CD4-positive, alpha-beta T cell treated with Interleukin-21 for 1 hour (primary cell): ENCODE measurements around the gene GLCCI1.
A peak's percentile ranks its signal among the peaks of the same experiment; 100 is the strongest.

Experiments used
- DNase-seq: peaks from one replicate; pipeline ENCODE4 v3.0.0-alpha.2; 2020

GLCCI1 gene

DNA sequence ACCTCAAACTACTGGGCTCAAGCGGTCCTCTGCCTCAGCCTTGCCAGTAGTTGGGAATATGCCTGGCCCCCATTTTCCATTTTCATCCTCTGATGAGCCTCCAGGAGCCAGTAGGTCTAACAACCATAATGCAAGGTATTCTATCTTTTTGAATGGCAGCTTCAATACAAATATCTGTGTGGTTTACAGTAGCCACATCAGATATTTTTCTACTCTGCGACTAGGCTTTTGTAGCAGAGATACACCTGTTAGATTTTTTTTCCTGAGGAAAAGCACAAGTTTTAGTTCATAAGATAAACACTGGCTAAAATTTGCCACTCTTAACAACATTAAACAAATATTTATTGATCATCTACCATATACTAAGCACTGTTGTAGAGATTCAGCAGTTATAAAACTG is 3.9 kb upstream of the GLCCI1 start:
- DNase-seq = no peak

DNA sequence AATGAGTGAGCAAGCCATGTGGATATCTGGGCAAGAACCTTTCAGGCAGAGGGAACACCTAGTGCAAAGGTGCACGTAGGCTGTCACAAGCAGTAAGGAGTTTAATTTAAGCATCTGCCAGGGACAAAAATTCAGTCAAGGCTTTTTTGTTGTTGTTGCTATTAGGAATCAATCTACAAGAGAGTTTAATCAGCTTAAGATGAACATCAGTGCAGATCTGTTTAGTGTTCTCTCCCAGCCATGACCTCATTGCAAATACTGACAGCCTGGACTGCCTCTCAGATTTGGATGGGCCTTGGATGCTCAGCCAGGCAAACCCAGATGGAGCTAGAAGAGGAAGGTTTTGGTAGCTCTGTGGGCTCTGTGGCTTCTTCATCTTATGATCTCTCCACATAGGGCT is 3.3 kb upstream of the GLCCI1 start:
- no peak for DNase-seq

DNA sequence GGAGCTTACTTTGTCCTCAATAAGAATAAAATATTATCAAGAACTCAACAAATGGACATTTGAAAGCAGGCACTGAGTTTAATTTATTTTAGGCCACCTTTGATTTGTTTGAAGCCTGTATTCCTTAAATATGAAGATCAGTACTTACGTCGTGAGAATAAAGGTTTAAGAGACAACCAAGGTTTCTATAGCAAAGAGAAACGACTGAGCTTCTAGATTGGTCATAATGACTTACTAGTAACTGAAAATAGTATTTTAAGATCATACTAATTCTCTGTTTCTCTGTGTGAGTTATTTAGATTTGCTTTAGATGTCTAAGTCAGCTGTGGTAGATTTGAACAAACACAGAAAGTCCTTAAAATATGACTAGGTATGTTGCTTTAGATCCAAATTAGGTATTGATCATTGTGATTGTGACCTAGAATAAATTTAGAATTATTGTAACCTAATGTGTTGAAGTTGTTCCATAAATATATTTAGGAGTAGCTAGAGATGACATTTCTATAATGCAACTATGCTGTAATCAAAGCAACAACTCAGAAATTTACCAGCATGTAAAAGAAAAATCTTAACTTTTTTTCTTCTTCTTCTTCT is 2.4 kb upstream of the GLCCI1 start:
- DNase-seq = no peak

DNA sequence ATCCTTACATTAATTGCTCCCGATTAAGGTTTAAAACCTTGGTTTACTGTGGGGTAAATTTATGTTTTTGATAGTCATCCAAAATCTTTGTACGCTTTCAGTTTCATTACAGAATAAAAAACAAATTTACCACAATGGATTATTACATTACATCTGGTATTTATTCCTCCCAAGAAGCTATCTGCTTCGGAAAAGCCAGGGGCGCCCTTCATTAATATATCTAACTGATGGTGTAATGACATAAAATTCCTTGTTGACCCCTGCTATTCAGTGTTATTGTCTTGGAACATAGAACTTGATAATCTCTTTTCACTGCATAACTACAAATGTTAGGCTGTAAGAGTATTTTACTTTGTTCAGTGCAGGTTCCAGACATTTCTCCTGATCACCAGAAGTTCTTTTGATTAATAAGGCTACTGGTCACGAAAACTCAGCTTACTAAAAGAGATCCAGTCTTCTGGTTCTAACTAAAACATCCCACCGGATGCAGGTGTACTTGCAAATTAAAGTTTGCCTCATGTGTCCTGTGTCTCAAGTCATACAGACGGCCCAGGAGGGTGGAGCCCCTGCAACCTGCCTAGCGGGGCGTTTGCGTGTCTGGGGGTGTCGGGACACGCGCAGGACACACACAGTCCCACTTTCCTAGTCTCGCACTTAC is 581 bp upstream of the GLCCI1 start:
- DNase-seq = no peak

DNA sequence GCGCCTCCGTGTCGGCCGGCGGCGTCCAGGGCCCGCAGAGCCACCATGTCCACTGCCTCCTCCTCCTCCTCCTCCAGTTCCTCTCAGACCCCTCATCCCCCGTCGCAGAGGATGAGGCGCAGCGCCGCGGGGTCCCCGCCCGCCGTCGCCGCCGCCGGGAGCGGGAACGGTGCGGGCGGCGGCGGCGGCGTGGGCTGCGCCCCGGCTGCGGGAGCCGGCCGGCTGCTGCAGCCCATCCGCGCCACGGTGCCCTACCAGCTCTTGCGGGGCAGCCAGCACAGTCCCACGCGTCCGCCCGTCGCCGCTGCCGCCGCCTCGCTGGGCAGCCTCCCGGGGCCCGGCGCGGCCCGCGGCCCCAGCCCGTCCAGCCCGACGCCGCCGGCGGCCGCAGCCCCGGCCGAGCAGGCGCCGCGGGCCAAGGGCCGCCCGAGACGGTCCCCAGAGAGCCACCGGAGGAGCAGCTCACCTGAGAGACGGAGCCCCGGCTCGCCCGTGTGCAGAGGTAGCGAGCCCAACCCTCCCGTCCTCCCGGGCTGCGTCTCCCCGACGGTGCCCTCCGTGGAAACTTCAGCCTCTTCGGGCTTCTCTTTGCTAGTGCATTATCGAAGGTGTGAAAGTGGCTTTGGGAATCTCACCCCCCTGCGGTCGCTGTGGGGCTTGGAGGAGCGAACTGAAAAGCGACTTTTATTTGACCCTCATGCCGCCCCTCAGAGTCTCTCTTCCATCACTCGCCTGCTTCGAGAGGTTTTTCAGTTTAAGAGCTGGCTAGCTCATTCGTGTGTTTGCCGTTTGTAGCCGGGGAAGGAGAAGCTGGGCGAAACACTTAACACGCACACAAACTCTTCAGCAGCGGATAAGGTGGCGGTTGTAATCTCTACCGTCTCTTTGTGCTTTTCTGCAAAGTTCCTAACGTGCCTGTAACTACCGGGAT is 975 bp downstream of the GLCCI1 start:
- peak; percentile 52 for DNase-seq

DNA sequence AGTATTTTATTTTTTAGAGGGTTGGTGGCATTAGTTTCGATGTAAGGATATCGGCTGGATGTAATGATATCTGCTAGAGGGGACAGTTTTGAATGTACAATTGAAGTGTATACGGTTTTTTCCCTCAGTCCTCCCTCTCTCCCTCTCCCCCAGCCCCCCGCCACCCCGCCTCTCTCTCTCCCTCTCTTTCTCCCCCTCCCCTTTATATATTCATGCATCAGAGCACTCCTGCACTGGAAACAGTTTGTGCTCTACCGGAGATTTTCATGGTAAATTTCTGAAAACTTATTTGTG is 1.6 kb downstream of the GLCCI1 start:
- no peak for DNase-seq

DNA sequence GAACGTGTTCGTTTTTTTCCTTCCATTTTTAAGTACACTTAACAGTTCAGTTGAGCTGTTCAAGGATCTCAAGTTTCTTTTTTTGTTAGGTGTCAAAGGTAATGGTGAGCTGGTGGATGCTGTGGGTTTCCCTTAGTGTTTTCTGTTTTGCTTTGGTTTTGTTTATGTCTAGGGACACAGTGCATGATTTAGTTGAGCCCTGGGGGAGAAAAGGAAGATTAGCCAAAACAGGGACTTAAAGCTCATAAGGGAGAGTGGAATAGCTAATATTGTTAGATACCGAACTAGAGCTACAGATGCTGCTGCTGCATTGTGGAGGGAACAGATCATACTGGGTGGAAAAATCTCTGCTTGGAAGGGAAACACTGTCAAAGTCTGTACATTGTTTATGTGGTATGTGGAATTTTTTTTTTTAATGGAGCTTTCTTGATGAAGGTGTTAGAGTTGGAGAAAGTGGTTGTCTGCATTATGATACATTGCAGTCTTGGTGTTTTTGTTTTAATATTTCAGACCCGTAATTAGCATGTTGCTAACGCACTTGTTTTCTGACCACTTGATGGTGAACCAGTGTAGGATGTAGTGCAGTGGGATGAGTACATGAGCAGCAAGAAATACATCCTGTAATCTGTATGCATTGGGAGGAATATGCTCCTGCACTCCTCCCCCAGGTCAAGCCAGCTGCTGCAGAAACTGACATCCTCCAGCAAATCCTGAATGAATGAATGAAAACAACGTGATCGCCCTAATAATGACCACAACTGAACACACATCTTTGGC is 2.1 kb downstream of the GLCCI1 start:
- DNase-seq = peak; percentile 35

DNA sequence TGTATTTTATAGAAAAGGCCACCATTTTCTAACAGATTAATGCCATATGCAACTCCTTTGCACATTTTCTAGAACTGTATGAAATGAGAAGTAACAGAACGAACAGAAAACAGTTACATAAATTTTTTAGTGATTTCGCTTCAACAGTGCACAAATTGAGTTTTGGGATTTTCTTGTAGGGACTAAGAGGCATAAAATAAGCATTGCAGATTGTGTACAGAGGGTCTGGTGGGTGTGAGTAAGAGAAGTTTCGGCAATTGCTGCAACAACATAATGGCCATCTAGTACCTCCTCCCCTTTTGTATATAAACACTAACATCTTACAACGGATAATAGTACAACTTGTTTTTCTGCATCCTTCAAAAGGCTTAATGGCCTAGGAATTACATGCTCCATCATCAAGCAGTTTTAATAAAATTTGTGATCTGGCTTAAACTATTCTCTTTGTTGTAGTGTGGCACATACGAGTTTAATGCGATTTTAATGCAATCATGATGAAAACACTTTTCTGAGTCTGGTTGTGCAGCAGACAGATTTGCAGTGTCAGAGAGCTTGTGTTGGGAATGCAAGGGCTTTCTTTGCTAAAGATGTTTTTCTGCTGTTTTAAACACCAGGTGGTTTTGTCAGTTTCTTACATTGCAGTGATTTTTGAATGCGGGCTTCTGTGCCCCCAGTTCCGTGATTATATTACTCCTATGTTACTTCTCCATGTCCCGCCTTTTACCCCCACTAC is 2.9 kb downstream of the GLCCI1 start:
- DNase-seq = no peak

DNA sequence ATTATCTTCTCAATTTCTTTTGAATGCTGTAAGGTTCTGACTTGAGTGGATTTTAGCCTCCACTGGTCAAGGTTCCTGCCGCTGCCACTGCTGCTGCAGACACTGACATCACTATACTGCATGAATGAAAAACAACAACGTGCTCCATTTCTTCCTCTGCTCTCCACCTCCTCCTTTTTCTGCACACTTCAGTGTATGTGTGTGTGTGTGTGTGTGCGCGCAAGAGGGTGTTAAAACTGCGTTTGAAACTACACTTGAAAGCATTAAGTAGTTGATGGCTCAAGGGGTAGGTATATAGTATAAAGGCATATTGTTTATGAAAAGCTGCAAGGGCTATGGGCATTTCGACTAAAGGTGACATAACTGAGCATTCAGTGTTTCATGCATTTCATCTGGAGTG is 3.5 kb downstream of the GLCCI1 start:
- peak; percentile 47 for DNase-seq

DNA sequence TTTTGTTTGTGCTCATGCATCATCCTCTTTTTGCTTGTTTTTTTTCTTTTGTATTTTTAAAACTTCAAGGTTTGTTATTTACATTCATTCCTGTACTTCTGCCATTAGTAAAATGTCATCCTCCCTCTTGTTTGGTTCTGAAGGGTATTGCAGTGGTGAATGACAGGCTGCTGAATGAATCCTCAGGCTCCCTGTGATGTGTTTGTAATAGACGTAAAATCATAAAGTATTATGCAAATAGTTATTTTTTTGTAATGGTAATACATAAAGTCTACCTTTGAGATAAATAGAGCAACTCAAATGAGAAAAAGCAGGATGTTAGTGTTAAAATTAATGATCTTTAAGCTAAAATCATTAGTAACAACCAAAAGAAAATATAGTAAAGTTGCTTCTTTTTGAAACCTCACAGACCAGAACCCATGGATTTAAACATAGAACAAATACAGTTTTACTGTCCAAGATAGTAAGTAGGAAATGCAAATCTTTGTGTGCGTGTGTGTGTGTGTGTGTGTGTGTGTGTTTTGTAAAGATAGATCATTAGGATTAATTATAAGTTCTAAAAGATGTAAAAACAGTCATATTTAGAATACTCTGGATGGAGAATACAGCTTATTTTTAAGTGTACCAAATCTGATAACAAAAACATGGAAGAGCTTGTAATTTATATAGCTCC is 4.5 kb downstream of the GLCCI1 start:
- DNase-seq = no peak

DNA sequence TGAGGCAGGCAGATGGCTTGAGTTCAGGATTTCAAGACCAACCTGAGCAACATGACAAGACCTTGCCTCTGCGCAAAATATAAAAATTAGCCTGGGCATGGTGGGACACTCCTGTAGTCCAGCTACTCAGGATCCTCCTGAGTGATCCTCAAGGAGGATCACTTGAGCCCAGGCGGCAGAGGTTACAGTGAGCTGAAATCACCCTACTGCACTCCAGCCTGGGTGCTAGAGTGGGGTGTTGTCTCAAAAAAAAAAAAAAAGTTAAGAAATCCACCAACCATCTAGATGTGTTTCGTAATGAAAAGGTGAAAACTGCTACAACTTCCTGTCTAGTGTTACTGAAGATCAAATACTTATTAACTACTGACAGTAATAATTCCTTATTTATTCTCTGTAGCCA is 8.1 kb downstream of the GLCCI1 start:
- peak; percentile 34 for DNase-seq

DNA sequence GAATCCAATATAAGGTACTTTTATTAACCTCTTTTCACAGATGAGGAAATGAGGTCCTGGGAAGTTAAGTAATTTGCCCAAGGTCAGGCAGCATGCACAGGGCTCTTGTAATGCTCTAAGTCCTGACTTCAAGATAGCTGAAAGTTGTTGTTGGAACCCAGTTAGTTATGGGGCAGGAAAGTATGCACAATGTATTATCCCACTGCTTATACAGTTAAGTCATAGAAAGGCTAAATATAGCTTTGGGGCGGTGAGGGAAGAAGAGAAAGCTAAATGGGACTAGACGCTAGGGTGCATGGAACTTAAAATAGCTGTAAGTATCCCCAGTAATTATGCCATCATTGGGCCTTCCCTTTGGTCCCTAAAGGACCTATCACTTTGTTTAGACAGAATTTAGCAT is 9.2 kb downstream of the GLCCI1 start:
- DNase-seq = no peak

DNA sequence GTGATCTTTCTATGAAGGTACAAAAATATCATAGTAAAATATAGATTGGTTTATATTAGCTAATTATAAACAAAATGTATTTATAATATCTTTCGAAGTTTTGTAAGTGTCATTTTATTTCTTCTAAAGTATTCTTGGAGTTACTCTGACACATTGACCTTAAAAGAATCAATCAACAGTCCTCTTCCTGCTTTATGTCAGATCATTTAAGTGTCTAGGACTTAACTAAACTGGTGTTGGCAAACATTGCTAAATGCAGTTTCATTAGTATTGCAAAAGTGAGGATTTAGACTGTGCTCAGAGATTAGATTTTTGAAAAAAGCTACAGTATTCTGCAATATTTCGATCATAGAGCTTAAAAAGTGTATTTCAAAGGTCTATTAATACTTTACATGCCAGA is 10.3 kb downstream of the GLCCI1 start:
- no peak for DNase-seq

DNA sequence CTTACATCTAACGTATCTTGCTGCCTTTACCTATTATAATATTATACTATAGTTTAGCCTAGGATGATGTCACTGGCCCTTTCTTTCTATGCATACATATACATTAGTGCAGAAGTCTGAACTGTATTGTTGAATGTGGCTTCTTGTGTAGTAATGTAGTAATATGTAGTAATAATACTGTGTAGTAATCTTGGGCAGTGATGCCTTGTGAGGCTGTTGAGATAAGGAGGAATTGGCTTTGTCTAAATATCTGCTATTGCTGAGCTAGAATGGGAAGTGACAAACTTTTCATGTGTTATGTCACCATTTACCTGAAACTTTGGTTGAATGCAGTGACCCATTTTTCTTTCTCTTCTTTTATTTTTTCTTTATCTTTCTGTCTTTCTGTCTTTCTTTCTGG is 11.0 kb downstream of the GLCCI1 start:
- DNase-seq = no peak

DNA sequence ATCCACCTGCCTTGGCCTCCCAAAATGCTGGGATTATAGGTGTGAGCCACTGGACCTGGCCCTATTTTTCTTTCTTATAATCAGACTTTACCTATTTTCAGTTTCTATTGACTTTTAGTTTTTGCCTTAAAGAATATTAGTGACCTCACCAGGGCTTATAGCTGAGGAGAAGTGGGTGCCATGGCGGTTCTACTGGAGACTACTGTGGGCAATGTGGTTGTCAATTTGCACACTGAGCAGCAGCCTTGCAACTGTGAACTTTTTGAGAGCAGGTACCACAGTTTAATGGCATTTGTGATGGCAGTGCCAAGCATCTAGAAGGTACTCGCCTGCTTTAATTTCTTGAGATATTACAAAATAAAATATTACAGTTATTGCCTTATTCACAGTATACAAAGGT is 11.5 kb downstream of the GLCCI1 start:
- no peak for DNase-seq

DNA sequence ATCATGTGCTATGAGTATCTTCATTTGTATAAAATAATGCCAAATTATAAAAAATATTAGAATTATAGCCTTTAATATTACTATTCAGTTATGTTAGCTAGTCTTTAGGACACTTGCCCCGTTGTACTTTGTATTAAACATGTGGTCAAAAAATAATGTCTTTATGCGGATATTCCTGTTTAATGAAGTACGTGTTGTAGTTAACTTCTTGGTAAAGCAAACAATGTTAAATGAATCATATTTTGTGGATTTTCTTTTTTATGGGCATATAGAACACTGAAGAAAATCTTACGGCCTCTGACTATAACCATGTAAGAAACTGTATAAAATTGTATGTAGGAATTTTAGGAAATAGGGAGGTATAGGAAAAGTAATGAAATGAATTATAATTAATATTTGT is 14.3 kb downstream of the GLCCI1 start:
- DNase-seq = no peak

DNA sequence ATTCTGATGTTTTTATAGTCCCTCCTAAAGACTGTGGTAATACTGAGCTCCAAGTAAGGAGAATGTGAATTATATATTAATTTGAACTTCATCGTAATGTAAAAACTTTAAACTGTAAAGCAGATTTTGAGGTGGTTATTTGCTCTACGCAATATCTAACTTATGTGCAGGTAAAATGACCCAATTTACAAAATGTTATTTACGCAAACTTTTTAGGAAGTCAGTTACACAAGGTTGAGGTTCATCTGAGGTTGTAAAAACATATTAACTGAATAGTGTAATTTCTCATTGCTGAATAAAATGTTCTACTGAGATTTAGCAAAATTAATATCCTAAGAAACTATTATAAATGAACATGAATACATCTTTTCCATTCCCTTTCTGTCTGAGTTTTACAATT is 15.8 kb downstream of the GLCCI1 start:
- DNase-seq = no peak

DNA sequence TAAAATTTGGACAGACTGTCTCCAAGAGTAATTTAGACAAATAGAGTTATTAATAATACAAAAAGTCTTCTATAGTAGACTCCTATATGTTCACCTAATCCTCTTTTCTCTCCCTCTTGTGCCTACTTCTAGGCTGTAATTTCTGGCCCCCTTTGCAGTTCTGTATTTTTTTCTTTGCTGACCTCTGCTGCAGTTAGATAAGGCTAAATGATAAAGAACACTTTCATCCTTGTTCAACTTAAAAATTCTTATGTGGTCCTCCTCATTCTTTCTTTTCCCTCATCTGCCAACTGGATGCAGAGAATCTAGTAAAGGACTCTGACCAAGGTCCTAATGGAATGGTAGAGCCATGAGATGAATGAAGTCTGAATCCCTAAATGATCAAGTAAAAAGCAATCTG is 20.1 kb downstream of the GLCCI1 start:
- DNase-seq = no peak

DNA sequence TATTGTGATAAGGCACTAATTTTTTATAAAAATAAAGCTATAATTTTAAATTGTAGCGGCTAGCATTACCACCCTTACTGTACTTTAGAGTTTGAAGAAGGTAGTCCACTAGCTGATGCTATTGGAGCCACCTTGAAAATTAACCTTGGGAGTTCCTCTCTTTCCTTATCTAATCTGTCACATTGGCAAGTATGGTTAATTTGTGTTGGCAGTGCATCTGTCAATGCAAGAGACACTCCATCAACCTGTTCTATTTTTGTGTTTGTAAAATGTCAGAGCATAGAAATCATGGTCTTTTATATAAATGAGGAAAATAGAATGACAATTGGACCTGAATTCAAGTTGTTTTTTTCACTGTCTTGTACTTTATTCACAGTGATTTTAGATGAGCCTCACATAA is 20.5 kb downstream of the GLCCI1 start:
- no peak for DNase-seq

DNA sequence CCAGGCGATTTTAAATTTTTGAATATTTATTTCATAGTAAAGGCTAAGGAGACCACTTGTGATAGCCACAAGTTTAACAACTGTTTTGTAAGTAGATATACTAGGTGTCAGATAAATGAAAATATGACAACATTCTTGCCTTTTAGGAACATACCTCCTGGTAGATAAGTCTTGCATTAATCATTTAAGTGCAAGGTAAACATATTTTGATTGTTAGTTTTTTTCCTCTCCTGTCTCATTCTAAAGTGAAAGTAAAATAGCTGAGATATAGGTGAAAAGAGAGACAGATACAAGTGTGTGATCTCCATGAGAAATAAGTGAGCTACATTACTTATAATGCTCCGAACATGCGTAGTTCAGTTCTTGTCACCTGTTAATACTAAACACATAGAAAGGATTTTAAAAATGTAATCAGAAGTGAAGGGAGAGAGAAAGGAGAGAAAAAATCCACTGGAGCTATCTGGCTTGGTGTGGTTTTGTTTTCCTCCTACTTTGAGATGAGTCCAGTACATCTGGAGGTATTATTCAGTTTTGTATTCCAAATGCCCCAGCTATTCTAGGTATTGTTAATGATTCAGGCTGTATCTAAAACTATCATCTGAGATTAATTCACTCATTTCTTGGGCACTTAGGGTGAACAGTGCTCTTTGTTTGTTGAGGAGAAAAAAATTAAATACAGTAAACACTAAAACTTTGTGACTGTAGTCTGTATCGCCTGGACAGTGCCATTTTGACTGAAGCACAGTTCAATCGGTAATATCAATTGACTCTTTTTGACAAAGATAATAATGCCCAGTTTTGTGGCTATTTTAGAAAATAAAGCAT is 21.2 kb downstream of the GLCCI1 start:
- DNase-seq = no peak

DNA sequence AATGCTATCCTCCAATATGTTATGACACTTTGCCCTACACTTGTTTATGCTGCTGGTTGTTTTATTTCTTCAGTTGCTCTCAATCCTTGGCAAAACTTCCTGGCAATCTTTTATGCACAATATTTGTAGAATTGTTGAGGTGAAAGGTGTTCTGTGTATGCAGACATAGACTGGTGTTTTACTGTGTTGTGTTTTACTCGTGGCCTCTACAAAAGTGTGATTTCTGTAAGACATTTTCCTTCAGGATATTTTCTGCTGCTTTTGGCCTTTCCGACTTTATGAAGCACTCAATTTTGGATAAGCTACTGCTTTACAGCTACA is 21.8 kb downstream of the GLCCI1 start:
- DNase-seq = no peak

DNA sequence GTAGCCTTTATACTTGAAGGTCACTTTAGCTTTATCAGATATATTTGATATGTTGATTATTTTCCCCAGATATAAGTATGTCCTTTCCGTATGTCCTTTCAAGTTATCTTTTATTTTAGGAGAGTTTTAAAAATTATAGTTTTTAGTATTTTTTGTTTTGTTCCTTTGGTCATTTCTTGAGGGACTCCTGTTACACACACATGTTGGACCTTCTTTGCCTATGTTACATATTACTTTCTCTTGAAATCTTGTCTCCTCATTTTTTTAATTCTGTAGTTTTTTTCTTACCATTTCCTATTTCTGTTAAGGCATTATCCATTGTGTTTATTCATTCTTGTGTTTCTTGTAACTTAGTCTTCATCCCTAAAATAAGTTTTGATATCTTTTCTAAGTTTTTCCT is 23.9 kb downstream of the GLCCI1 start:
- no peak for DNase-seq
